Iris pigment epithelial cell (primary cell): ENCODE data around the gene CDCA5.

Experiments used
- DNase-seq: peaks from one replicate; pipeline ENCODE4 v3.0.0-alpha.2; 2011; ENCODE audit warnings: low read depth

CDCA5 gene

DNA sequence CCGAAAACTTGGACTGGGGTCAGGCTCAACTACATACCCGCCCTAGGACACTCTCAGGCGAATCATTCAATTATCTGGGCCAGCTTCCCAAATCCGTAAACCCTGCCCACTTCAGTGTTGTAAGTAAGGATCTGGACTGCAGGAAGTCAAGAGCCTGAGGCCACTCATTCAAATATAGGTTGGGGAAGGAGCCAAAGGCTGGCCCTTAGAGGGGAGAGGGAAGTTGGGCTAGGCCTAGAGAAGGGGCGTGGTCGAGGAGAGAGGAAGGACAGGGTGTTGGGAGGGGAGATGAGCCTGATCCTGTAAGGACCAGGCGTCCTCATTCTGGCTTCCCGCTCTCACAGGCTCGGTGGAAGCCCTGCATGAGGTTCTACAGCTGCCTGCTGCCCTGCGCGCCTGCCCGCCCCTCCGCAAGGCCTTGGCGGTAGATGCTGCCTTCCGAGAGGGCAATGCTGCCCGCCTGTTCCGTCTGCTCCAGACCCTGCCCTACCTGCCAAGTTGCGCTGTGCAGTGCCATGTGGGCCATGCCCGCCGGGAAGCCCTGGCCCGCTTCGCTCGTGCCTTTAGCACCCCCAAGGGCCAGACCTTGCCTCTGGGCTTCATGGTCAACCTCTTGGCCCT is 39.8 kb downstream of the CDCA5 start:
- no peak for DNase-seq

GRCh38 chr11:65042891-65043290 is 40.9 kb downstream of the CDCA5 start:
- no peak for DNase-seq

GRCh38 chr11:65040847-65041622 is 42.8 kb downstream of the CDCA5 start, which contains the start of gene SAC3D1:
TSS of gene SAC3D1 (plus strand) at chr11:65041210. CDS start at chr11:65041293, 83 bp downstream.
- peak; percentile 92 for DNase-seq

GRCh38 chr11:65040520-65040846 is 43.4 kb downstream of the CDCA5 start:
- DNase-seq, result no peak

GRCh38 chr11:65036931-65037330 is 46.9 kb downstream of the CDCA5 start:
- DNase-seq, result no peak

DNA sequence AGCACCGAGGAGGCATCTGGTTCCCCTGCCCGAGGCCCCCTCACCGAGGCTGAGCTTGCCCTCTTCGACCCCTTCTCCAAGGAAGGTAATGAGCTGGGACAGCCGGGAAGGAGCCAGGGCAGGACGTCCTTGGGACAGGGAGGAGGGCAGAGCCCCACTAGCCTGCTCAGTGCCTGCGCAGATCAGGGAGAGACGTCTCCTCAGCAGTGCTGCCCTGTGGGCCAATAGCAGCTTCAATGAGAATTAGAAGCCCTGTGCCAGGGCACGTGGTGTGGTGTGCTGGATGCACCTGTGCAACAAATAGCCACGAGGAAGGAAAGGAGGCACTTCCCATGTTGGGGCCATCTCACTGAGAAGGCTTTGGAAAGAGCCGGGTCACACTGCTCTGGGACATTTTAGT is 48.3 kb downstream of the CDCA5 start:
- DNase-seq, result no peak

GRCh38 chr11:65034423-65034822 is 49.4 kb downstream of the CDCA5 start:
- no peak for DNase-seq

DNA sequence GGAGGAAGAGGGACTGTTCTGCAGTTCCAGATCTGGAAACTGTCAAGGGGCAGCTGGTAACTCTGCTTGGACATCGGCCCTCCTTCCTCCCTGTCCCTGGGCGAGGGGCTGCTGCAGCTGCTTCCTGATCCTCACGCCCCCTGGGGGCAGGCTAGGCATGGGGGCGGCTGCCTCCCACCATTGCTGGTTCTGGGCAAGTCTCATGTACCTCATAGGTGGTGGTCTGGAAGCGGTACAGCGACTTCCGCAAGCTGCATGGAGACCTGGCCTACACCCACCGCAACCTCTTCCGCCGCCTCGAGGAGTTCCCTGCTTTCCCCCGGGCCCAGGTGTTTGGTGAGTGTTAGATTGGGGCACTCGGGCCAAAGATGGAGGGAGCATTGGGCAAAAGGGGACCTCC is 51.6 kb downstream of the CDCA5 start:
- DNase-seq, result no peak
